HG03432 (cell line): ENCODE measurements around the gene TMEM229A.
A peak's percentile ranks its signal among the peaks of the same experiment; 100 is the strongest.
"Not testable (repeated sequence)": the region's sequence is repeated elsewhere in the genome, so short reads cannot be mapped to it uniquely, and the experiment has no call there.

Source experiments
- ATAC-seq: cut with Tn5 transposase; IDR thresholded peaks from one replicate; pipeline ENCODE4 v1.9.1; 2021; ENCODE audit warnings: mild to moderate bottlenecking, moderate library complexity; ENCODE audit not compliant: unreplicated experiment

The TMEM229A gene

DNA sequence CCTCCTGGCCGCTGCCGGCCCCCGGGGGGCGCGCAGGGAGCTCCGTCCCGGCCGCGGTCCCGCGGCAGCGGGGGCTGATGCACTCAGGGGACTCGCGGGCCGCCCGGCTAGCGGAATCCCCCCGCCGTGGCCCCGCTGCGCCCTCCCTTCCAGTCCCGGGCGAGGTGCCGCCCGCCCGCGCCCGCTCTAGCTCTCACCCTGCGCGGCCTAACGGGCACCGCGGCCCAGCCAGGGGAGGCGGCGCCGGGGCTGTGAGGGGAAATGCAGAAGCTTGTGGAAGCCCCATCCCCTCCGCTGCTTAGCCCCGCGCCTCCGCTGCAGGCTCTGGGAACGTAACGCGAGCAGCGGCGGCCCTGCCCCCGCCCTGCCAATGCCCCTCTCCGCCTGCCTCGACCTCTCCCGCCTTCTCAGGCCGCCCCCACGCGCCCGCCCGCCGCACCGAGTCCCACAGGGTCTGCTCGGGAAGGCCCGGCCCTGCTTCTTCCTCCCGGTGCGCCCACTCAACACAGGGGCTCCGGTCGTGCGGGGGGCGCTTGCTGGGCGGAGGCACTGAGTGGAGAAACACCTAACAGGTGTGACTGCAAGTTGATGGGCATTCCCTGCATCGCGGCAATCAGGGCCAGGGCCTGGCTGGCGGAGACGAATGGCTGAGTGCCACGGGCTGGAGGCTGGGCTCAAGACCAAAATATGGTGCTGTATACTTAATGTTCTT lies 384 bp upstream of the TMEM229A start:
- ATAC-seq = peak; percentile 48

DNA sequence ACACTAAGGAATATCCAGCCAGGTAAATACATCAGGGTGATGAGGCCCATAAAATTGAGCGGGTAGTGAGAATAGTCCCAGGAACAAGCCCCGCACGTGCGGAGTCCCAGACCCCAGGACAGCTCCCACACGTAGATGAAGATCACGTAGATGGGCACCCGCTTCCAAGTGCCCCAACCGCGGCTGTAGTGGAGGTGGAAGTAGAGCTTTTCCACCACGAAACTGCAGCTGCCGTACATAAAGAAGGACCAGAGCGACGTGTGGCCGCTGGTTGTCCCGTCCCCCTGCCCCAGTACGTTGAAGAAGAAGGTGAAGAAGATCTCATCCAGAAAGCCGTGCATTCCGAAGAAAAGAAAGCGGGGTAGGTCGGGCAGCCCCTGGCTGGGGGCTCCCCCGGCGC lies 948 bp downstream of the TMEM229A start:
- ATAC-seq = peak; percentile 5

DNA sequence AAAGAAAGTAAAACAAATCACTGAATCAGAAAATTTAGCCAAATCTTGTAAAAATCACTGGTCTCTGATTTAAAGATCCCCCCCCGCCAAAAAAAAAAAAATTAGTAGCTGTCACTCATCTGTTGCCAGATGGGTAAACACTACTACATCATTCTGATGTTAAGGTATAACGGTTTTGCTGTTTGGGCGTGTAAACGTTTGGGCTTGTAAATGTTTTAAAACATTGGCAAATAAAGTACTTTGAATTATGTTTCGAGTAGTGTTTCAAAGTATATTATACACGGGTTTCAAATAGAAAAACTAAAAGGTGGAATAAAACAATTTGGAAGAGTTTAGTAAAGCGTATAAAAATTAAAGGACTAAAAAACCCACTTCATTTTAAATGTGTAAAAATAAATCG lies 1.5 kb downstream of the TMEM229A start:
- ATAC-seq = no peak

DNA sequence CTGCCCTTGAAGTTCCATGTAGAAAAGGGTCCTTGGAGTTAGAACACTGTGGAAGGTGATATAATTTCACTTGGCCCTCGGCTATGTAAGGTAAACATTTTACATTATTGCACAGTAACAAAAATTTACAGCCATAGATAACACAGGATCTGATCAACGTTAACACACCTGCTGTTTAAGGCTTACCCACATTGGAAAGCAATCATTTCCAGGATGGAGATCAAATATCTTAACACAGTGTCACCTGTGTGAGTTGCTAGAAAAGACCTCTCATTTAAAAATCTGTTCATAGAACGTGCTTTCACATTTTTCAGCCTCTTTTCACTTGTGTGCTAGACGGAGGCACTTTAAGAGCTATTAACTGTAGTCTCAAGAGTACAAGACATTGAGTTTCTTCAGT lies 1.9 kb downstream of the TMEM229A start:
- no peak for ATAC-seq

DNA sequence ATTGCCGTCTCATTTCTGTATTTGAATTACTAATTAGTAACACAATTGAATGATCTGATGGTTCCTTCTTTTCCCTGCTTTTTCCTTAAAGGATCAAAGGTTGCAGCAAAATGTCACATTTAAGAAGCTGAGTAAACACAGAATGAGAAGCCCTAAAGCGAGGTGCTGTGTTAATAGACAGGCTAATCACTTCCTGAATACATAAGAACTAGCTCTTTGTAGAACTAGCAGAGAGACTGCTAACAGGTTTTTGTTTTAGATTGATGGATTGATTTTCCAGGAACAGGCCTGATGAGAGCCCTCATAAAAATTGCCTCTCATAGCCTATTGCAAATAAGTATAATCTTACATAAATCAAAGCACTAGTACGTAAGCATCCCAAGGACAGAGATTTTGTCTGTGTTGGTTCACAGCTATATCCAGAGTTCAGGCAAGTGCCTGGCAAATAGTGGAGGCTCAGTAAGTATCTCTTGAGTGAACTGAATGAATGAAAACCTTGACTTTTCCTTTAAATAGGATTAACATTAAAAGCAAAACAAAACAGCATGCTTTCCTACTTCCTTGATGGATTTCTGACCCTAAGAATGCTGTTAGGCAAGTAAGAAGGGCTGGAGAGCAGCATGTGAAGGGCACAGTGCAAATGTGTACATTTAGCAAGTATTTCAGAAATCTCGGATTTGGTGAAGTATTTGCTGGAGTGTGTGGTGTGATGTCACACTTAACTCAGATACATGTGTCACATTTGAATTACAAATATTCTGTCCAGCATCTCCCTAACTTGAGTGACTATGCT lies 3.3 kb downstream of the TMEM229A start:
- no peak for ATAC-seq

DNA sequence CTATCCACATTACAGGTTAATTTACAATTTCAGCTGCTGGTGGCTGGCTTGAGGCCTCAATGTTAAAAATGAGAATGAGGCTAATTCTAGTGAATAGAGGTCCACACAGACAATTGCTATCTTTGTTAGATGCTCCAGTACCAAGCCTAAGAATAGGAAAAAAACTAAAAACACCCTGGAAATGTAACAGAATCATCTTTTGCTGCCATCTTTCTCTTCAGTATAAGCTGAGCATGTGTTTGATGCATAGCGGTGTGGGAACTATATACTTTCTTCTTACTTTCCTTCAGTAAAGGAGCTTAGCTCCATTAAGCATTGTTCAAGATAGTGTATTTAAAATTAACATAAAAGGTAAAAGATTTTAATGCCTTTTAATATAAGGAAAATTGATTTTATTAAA lies 5.6 kb downstream of the TMEM229A start:
- ATAC-seq = no peak

DNA sequence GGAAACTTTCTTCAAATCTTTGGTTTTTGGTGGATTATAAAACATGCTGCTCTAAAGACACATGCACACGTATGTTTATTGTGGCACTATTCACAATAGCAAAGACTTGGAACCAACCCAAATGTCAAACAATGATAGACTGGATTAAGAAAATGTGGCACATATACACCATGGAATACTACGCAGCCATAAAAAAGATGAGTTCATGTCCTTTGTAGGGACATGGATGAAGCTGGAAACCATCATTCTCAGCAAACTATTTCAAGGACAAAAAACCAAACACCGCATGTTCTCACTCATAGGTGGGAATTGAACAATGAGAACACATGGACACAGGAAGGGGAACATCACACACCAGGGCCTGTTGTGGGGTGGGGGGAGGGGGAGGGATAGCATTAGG lies 8.5 kb downstream of the TMEM229A start:
- ATAC-seq = not testable (repeated sequence)

DNA sequence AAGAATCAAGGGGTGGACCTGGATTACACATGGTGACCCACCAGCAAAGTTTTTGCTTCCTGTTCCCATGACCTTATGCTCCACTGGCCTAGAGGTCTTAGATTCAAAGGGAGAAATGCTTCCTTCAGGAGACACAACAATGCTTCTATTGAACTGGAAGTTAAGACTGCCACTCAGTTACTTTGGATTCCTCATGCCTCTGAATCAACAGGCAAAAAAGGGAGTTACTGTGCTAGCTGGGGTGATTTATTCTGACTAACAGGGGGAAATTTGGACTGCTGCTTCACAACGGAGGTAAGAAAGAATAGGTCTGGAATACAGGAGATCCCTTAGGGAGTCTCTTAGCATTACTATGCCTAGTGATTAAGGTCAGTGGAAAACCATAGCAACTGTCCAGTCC lies 10.3 kb downstream of the TMEM229A start:
- no peak for ATAC-seq

DNA sequence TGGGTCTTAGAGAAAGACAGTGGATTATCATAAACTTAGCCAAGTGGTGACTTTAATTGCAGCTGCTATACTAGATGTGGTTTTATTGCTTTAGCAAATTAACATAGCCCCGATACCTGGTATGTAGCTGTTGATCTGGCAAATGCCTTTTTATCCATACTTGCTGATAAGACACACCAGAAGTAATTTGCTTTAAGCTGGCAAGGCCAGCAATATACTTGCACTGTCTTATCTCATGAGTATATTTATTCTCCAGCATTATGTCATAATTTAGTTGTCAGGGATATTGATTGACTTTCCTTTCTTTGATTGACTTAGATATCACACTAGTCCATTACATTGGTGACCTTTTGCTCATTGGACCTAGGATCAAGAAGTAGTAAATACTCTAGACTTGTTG lies 12.8 kb downstream of the TMEM229A start:
- no peak for ATAC-seq

DNA sequence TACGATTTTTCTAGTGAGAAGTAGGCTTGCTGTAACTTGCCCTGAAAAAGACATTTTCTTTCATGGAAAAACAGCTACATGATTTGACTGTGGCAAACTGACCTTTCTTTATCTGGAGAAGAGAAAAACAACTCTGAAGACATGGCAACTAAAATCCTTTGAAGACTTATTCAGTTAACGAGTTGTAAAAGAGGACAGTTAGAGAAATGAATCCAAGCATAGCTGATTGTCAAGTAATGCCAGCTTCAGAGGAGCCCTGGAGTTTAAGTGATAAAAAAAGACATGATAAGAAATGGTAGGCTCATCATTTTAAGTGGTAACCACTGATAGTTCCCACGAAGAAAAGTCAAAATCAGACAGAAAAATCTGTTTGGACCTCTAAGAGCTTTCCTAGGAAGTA lies 19.6 kb downstream of the TMEM229A start:
- no peak for ATAC-seq

DNA sequence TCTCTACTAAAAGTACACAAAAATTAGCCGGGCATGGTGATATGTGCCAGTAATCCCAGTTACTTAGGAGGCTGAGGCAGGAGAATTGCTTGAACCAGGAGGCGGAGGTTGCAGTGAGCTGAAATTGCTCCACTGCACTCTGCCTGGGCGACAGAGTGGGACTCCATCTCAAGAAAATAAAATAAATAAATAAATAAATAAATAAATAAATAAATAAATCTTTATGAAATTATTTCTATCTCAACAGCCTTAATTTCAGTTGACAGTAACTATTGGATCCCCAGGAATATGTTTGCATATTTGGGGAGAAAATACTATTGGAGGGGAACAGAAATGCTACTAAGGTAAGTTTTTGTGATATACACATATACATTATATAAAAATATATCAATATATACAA lies 20.0 kb downstream of the TMEM229A start:
- ATAC-seq = no peak

DNA sequence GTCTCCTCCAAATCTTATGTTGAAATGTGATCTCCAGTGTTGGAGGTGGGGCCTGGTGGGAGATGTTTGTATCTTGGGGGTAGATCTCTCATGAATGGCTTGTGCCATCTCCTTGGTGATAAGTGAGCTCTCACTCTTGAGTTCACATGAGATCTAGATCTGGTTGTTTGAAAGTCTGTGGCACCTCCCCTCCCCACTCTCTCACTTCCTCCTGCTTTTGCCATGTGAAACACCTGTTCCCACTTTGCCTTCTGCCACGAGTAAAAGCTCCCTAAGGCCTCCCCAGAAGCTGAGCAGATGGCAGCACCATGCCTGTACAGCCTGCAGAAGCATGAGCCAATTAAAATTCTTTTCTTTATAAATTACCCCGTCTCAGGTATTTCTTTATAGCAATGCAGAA lies 23.5 kb downstream of the TMEM229A start:
- ATAC-seq = no peak

DNA sequence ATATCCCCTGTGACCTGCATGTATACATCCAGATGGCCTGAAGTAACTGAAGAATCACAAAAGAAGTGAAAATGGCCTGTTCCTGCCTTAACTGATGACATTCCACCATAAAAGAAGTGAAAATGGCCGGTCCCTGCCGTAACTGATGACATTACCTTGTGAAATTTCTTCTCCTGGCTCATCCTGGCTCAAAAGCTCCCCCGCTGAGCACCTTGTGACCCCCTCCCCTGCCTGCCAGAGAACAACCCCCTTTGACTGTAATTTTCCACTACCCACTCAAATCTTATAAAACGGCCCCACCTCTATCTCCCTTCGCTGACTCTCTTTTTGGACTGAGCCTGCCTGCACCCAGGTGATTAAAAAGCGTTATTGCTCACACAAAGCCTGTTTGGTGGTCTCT lies 24.6 kb downstream of the TMEM229A start:
- ATAC-seq = not testable (repeated sequence)

DNA sequence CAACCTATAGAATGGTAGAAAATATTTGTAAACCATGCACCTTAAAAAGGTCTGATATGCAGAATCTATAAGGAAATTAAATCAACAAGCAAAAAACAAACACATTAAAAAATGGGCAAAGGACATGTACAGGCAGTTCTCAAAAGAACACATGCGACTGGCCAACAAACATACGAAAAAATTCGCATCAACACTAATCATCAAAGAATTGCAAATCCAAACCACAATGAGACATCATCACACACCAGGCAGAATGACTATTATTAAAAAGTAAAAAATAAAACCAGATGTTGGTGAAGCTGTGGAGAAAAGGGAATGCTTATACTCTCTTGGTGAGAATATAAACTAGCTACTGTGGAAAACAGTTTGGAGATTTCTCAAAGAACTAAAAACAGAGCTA lies 33.2 kb downstream of the TMEM229A start:
- no peak for ATAC-seq

DNA sequence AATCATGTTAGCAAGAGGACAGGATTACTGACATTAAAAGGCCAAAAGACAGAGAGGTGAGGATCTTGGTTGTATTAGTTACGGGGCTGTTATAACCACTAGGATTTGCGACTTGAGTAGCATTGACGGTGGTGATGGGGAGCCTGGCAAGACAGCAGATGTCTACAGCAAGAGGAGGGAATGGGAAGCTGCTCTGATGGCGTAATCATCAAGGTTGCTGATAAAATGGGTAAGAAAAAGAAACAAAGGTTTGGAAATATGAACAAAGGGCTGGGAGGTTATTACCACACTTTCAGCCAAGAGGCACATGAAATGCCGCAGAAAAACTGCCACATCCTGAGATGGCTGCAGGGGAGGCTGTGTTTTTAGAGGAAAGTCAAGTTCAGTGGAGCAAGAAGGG lies 33.9 kb downstream of the TMEM229A start:
- ATAC-seq = no peak

DNA sequence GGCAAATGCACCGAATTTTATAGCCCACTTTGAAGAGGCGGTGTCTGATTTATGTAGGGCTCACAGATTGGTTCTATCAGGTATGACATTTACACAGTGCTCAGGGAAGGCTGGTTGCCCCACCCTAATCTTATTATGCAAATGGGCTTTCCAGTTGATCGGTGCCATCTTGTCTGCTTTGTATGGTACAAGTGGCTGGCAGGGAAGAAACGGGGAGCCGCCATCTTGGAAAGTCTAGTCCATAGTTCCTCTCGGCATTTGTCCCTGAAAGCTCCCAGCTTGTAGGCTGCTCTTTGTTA lies 36.6 kb downstream of the TMEM229A start:
- no peak for ATAC-seq

DNA sequence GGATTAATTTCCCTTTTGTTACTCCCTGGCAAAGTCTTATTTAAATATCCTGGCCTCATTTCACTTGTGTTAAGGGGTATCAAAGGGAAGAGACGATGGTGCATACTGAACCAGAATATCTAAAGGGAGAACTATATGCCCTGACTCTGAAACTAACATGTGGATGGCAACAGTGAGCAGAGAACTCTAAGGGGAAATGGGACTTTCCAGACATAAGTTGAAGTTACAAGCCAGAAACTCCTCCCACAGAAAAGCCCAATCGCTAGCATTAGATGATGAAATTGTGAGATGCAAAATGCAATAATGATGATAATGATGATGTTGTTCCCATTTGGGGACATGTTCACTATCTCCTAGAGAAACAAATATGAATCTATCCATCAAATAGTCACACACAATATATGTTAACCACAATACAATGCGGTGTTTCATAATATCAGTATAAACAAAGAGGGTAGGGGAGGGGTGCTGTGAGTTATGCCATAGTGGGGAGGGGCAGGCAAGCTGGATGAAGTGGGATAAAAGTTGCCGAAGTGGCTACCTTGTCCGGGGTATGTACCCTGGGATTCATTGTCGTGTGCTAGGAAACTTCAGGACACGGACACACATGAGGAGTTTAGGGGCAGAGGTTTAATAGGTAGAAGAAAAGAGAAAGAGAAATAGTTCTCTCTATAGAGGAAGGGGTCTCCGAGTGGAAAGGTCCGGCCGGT lies 37.1 kb downstream of the TMEM229A start:
- ATAC-seq = peak; percentile 79

DNA sequence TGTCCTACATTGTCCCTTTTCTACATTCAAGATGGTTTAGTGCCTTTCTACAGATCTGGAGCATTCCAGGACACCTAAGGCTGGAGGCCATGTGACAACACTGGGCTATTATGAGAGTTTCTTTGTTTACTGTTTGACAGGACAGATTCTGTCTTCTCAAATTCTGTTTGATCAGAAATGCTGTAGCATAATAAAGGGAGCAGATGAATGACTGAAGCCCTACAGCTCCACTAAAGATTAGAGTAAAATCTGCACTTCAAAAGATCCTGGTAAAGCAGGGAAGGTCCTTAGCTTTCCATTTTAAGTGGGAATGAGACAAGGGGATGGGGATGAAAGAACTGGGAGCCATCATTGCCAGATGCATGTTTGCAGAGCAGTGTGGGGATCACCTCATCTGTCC lies 38.4 kb downstream of the TMEM229A start:
- ATAC-seq = no peak

DNA sequence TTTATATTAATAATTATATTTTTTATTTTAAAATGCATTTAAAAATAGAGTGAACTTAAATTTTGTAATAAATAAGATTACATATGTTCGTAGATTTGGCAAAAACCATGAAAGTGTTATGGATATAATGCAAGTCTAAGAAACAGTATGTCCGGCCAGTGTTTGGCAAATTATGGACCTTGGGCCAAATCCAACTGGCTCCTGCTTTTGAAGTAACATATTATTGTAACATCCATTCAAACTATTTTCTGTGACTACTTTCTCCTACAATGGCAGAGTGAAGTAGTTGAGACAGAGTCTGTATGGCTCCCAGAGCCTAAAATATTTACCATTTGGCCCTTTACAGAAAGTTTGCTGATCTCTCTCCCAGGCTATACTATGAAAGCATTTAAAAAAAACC lies 38.9 kb downstream of the TMEM229A start:
- ATAC-seq = no peak

DNA sequence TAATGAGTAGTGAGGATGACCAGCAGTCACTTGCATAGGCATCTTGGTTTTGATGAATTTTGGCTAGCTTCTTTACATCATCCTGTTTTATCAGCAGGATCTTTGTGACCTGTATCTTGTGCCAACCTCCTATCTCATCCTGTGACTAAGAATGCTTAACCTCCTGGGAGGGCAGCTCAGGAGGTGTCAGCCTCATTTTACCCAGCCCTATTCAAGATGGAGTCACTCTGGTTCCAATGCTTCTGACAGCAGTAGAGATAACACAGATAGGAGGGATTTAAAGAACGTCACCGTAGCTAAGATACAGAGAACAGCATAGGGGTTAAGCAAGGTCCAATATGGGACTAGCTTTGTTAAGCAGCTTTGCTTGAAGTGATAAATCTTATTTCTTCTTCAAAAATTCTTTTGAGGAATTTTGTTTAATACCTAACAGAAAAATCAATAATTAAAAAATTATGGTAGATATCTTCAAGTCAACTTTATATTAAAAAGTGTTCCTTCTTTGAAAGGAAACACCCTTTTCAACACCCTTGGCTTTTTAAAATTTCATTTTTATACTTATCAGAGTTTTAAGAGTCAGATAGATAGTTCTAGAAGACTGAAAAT lies 39.9 kb downstream of the TMEM229A start:
- no peak for ATAC-seq

DNA sequence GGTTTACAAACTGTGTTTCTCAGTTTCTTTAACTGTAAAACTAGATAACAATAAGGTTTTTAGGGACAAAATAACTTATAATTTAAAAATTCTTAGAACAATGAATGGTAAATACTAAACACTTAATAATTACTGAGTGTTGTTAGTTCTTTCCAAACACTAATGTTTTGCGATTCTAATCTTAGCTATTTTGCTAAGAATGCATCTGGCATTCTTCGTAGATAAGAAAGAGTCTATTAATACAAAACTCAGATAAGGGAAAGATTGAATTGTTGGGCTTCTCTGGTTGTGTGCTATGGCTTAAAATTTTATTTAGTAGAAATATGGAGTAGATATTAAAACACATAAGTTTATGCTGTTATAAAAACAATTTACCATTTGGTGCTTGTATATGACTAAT lies 45.4 kb downstream of the TMEM229A start:
- ATAC-seq = no peak
